GM12892 (cell line): ENCODE data around the gene PANK2.

Experiments
- POLR2A ChIP-seq: IDR thresholded peaks from 2 replicates; pipeline ENCODE4 v1.6.1; 2011; ENCODE audit warnings: low read depth, low read length, control low read depth
- TAF1 ChIP-seq: IDR thresholded peaks from 2 replicates; pipeline ENCODE4 v1.6.1; 2011; ENCODE audit warnings: low read depth, mild to moderate bottlenecking, control low read depth, low read length, borderline replicate concordance

DNA sequence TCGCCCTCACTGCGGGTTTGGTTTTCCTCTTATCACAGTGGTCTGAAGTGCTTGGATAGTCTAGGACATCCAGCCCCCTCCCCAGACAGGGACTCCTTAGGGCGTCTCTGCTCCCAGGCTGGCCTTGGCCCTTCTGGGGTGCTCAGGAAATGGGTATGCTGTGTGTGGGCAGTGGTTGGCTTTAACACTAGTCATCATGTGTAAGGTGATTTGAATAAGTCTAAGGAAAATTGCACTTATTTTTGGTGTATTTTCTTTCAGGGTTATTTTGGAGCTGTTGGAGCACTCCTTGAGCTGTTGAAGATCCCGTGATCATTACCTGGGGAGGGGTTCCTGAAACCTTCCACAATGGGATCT, 33.8 kb downstream of the PANK2 start:
- TF ChIP-seq POLR2A (no peak), TAF1 (no peak)
